Hepatocyte (in vitro differentiated cells): Measurements from ENCODE around the gene SERP2. TPM values are rescaled to one million over a fixed set of nuclear protein-coding genes. Genes with fewer than 3 reads are reported as not detected.

Source experiments
- DNase-seq: peaks from one replicate; pipeline ENCODE4 v3.0.0-alpha.2; 2016; ENCODE audit warnings: low spot score
- H2AFZ ChIP-seq: fragments of 200-600 bp; sonication (generic); 2 replicates; pipeline ENCODE4 v1.6.0; 2016; ENCODE audit warnings: antibody characterized with exemption, mild to moderate bottlenecking
- H3K27ac ChIP-seq: fragments of 200-600 bp; sonication (generic); 2 replicates; pipeline ENCODE4 v1.5.1; 2016; ENCODE audit warnings: mild to moderate bottlenecking
- H3K27me3 ChIP-seq: fragments of 200-600 bp; sonication (generic); 2 replicates; pipeline ENCODE4 v1.6.1; 2016
- H3K36me3 ChIP-seq: fragments of 200-600 bp; sonication (generic); replicated peaks from 2 replicates; pipeline ENCODE4 v1.5.1; 2016; ENCODE audit warnings: low read depth; ENCODE audit not compliant: insufficient read depth
- H3K4me1 ChIP-seq: fragments of 200-600 bp; sonication (generic); 2 replicates; pipeline ENCODE4 v1.5.1; 2016; ENCODE audit warnings: mild to moderate bottlenecking, moderate library complexity; ENCODE audit not compliant: insufficient read depth
- H3K4me2 ChIP-seq: fragments of 200-600 bp; sonication (generic); 2 replicates; pipeline ENCODE4 v1.6.0; 2016
- H3K4me3 ChIP-seq: fragments of 200-600 bp; sonication (generic); 2 replicates; pipeline ENCODE4 v1.5.1; 2016; ENCODE audit warnings: mild to moderate bottlenecking
- H3K79me2 ChIP-seq: fragments of 200-600 bp; sonication (generic); 2 replicates; pipeline ENCODE4 v1.6.0; 2017; ENCODE audit warnings: mild to moderate bottlenecking
- H3K9me2 ChIP-seq: fragments of 200-600 bp; sonication (generic); replicated peaks from 2 replicates; pipeline ENCODE4 v1.6.0; 2017; ENCODE audit warnings: mild to moderate bottlenecking; ENCODE audit not compliant: insufficient read depth
- H3K9me3 ChIP-seq: fragments of 200-600 bp; sonication (generic); 2 replicates; pipeline ENCODE4 v1.5.1; 2016; ENCODE audit warnings: low read depth, mild to moderate bottlenecking
- H4K20me1 ChIP-seq: fragments of 200-600 bp; sonication (generic); 2 replicates; pipeline ENCODE4 v1.6.0; 2016; ENCODE audit warnings: mild to moderate bottlenecking; ENCODE audit not compliant: insufficient read depth, poor library complexity, severe bottlenecking
- EZH2 ChIP-seq: fragments of 200-600 bp; sonication (generic); IDR thresholded peaks from 2 replicates; pipeline ENCODE4 v1.6.1; 2016; ENCODE audit warnings: antibody characterized with exemption, mild to moderate bottlenecking, borderline replicate concordance
- EZH2phosphoT487 ChIP-seq: fragments of 200-600 bp; sonication (generic); IDR thresholded peaks from one replicate; pipeline ENCODE4 v1.6.1; 2018; ENCODE audit warnings: antibody characterized with exemption, mild to moderate bottlenecking, low read depth, moderate library complexity; ENCODE audit not compliant: unreplicated experiment, severe bottlenecking
- WGBS: methylation state at CpG from one replicate; pipeline ENCODE4 v1.1.6; 2016; ENCODE audit warnings: low lambda C conversion rate; ENCODE audit errors: missing lambda C conversion rate; 5-methylcytosine and 5-hydroxymethylcytosine counted together
- polyA plus RNA-seq: library from polyadenylated mRNA; unstranded; fragments of >200 nt; fragmentation: Nextera tagmentation; extraction: Ambion mirVana; gene quantifications from 2 replicates; pipeline ENCODE4 v1.2.1, GENCODE V29; 2016
- total RNA-seq: library from RNA; depleted of rRNA; stranded (reverse); fragments of >200 nt; gene quantifications from 2 replicates; pipeline ENCODE4 v1.2.3, GENCODE V29; 2014
- TF ChIP-seq, protein P1 (sequence below): fragments of 200-600 bp; sonication (generic); IDR thresholded peaks from 2 replicates; pipeline ENCODE4 v1.5.1; 2016; ENCODE audit warnings: antibody characterized with exemption, mild to moderate bottlenecking; ENCODE audit not compliant: poor library complexity

SERP2 gene
- total and polyA plus RNA-seq, 2 experiments from 2014 or later, result 1.8 to 7.7 TPM

DNA sequence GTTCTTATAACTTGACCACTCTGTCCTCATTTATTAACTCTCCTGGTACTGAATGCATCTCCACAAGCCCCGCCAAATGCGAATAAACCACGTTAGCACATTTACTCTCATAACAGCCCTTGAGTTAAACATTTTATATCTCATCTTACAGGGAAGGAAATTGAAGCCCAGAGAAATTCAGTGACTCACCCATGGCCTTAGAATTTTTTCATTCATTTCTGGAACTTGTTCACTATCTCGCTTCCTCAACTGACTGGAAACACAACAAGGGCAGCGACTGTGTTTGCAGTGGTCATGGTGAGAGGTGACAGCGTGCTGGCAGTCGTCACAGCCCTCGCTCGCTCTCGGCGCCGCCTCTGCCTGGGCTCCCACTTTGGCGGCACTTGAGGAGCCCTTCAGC lies 39.5 kb downstream of the SERP2 start:
- Histone ChIP-seq H2AFZ (no peak overlapping the region), H3K4me3 (no peak overlapping the region), H4K20me1 (no peaks in the 10 kb centered on the region), H3K36me3 (no peaks in the 10 kb centered on the region), H3K4me2 (no peak overlapping the region), H3K4me1 (no peaks in the 10 kb centered on the region), H3K79me2 (no peaks in the 10 kb centered on the region), H3K9me3 (no peaks in the 10 kb centered on the region), H3K9me2 (no peaks in the 10 kb centered on the region), H3K27me3 (no peaks in the 10 kb centered on the region), H3K27ac (no peak overlapping the region)
- TF ChIP-seq EZH2, result no peak
- TF ChIP-seq EZH2phosphoT487, result no peak
- no peak for DNase-seq
- WGBS, result 90% methylated on average over 13 of the region's 13 CpGs

DNA sequence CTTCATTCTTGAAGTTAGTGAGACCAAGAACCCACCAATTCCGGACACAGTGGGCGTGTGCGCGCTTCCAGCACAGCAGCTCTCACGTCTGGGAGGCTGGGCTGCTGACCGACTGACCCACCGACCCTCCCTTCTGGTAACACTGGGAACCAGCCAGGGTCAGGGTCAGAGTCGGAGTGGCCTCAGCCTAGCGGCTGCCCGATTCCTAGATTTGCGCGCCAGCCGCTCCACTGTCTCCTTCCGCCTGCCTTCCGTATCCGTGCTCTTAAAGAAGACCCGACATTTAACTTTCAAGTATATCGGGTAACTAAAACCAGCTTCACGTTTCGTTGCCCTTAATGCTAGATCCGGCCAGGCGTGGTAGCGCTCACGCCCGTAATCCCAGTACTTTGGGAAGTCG lies 41.1 kb downstream of the SERP2 start:
- WGBS, result 98% methylated on average over 26 of the region's 26 CpGs
- Histone ChIP-seq H2AFZ (no peak overlapping the region), H3K27ac (no peak overlapping the region), H3K9me3 (no peaks in the 10 kb centered on the region), H3K4me2 (no peak overlapping the region), H4K20me1 (no peaks in the 10 kb centered on the region), H3K4me1 (no peaks in the 10 kb centered on the region), H3K36me3 (no peaks in the 10 kb centered on the region), H3K9me2 (no peaks in the 10 kb centered on the region), H3K79me2 (no peaks in the 10 kb centered on the region), H3K27me3 (no peaks in the 10 kb centered on the region), H3K4me3 (no peak overlapping the region)
- TF ChIP-seq, protein P1, sequence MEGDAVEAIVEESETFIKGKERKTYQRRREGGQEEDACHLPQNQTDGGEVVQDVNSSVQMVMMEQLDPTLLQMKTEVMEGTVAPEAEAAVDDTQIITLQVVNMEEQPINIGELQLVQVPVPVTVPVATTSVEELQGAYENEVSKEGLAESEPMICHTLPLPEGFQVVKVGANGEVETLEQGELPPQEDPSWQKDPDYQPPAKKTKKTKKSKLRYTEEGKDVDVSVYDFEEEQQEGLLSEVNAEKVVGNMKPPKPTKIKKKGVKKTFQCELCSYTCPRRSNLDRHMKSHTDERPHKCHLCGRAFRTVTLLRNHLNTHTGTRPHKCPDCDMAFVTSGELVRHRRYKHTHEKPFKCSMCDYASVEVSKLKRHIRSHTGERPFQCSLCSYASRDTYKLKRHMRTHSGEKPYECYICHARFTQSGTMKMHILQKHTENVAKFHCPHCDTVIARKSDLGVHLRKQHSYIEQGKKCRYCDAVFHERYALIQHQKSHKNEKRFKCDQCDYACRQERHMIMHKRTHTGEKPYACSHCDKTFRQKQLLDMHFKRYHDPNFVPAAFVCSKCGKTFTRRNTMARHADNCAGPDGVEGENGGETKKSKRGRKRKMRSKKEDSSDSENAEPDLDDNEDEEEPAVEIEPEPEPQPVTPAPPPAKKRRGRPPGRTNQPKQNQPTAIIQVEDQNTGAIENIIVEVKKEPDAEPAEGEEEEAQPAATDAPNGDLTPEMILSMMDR, result no peak
- no peak for TF ChIP-seq EZH2phosphoT487
- TF ChIP-seq EZH2, result no peak
- DNase-seq, result no peak

DNA sequence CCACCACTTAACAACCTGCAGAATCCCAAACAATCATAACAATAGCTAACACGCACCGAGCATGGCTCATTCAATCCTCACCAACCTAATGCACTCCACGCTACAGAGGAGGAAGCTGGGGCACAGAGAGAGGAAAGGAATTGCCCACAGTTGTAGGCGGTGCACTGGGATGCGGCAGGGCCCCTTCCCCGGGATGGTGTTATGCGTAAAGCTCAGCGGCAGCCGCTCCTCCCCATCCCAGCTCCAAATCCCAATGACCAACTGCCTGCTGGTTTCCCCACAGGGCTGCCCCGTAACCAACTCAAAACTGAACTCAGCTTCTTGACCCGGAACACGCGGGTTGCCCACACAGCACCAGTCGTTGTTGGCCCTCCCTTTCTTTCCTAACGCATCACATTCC lies 42.2 kb downstream of the SERP2 start:
- no peak overlapping the region for H3K4me3 ChIP-seq
- no peak overlapping the region for H3K27ac ChIP-seq
- no peaks in the 10 kb centered on the region for H3K4me1 ChIP-seq
- 87% methylated on average over 15 of the region's 15 CpGs for WGBS
- DNase-seq, result no peak
- no peaks in the 10 kb centered on the region for H3K9me3 ChIP-seq
- H3K79me2 ChIP-seq, result no peaks in the 10 kb centered on the region
- no peaks in the 10 kb centered on the region for H3K36me3 ChIP-seq
- no peak overlapping the region for H2AFZ ChIP-seq
- no peaks in the 10 kb centered on the region for H3K9me2 ChIP-seq
- H3K4me2 ChIP-seq, result no peak overlapping the region
- no peaks in the 10 kb centered on the region for H3K27me3 ChIP-seq
- no peaks in the 10 kb centered on the region for H4K20me1 ChIP-seq
- no peak for TF ChIP-seq EZH2phosphoT487
- TF ChIP-seq, protein P1, result no peak
- TF ChIP-seq EZH2, result no peak

DNA sequence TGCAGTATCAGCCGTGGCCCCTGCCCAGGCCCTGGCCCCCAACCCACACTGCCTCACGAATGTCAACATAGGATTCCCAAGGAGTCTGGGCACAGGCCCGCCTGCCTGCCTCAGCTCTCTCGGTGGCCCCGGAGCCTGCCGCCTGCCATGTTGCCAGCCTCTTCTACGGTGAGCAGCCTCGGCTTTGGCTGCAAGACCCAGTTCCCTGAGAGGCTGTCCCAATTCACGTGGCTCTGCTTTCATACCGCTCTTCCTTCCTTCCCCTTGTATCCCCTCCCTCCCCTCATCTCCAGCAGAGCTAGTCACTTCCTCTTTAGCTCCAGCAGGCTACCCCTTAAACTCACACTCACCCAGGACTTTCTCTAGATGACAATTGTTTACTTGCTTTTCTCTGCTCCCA lies 42.7 kb downstream of the SERP2 start:
- H2AFZ ChIP-seq, result no peak overlapping the region
- no peak for DNase-seq
- no peaks in the 10 kb centered on the region for H3K9me3 ChIP-seq
- H3K4me3 ChIP-seq, result no peak overlapping the region
- no peak overlapping the region for H3K4me2 ChIP-seq
- H3K27ac ChIP-seq, result no peak overlapping the region
- H4K20me1 ChIP-seq, result no peaks in the 10 kb centered on the region
- H3K36me3 ChIP-seq, result no peaks in the 10 kb centered on the region
- H3K79me2 ChIP-seq, result no peaks in the 10 kb centered on the region
- H3K9me2 ChIP-seq, result no peaks in the 10 kb centered on the region
- WGBS, result 88% methylated on average over 10 of the region's 10 CpGs
- no peak for TF ChIP-seq EZH2phosphoT487
- TF ChIP-seq, protein P1, result no peak
- no peak for TF ChIP-seq EZH2
- H3K27me3 ChIP-seq, result no peaks in the 10 kb centered on the region
- H3K4me1 ChIP-seq, result no peaks in the 10 kb centered on the region
